Measurements from ENCODE around the gene PRLH.

The PRLH gene

DNA sequence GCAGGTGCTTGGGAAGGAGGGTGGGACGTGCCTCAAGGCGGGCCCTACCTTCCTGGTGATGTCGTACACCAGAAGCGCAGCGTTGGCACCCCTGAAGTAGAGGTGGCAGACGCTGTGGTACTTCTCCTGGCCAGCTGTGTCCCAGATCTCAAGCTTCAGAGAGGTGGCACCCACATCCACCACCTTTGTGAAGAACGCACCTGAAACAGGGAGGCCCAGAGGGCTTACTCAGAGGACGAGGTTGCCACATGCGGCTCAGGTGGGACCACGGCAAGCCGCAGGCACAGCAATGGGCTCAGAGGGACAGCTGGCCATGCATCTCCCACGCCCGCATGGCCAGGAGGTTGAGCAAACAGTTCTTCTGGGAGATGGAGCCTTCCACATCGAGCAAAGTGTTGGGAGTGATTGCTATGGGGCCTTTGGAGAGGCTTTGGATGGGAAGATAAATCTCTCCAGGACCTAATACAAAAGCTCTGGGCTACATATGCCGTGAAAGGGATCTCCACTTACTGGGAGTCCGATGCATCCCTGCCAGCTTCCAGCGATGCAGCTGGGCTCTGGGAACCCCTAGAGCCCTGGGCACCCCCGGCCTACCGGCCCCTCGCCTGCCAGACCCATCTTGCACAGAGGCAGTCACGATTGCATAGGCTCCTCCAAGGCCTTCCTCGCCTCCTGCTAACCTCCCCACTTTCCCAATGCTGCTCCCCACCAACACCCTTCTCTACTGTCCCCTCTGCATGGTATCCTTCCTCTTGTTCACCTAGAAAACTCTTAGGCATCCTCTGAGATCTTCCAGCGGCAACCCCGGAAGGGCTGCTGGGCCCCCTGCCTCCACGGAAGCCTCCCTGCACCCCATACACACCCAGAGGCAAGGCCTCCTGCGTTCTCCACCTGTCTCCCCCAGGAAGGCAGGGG is 11.8 kb downstream of the PRLH start:
- Histone ChIP-seq H3K4me3 (ENCODE audit: insufficient read depth, low read length, poor library complexity, severe bottlenecking) (no peak overlapping the region), H3K27me3 (ENCODE audit: low read length) (no peaks in the 10 kb centered on the region), H3K79me2 (ENCODE audit: insufficient read depth, low read length) (no peaks in the 10 kb centered on the region), H3K9me3 (ENCODE audit: insufficient read depth, low read length) (no peaks in the 10 kb centered on the region), H4K20me1 (ENCODE audit: low read depth, low read length) (no peaks in the 10 kb centered on the region), H3K9me2 (replicated peaks; ENCODE audit: insufficient read depth, low read length) (no peaks in the 10 kb centered on the region), H3K27ac (ENCODE audit: low read depth, low read length) (no peak overlapping the region), H3K9ac (ENCODE audit: low read length) (no peak overlapping the region), H3F3A (ENCODE audit: insufficient read depth) (no peaks in the 10 kb centered on the region), H3K36me3 (ENCODE audit: low read length) (no peaks in the 10 kb centered on the region), H3K4me2 (ENCODE audit: low read depth, low read length, poor library complexity, severe bottlenecking) (no peak overlapping the region), H2AFZ (ENCODE audit: low read depth, low read length, severe bottlenecking) (no peak overlapping the region)
- TF ChIP-seq, protein P1, sequence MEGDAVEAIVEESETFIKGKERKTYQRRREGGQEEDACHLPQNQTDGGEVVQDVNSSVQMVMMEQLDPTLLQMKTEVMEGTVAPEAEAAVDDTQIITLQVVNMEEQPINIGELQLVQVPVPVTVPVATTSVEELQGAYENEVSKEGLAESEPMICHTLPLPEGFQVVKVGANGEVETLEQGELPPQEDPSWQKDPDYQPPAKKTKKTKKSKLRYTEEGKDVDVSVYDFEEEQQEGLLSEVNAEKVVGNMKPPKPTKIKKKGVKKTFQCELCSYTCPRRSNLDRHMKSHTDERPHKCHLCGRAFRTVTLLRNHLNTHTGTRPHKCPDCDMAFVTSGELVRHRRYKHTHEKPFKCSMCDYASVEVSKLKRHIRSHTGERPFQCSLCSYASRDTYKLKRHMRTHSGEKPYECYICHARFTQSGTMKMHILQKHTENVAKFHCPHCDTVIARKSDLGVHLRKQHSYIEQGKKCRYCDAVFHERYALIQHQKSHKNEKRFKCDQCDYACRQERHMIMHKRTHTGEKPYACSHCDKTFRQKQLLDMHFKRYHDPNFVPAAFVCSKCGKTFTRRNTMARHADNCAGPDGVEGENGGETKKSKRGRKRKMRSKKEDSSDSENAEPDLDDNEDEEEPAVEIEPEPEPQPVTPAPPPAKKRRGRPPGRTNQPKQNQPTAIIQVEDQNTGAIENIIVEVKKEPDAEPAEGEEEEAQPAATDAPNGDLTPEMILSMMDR (IDR thresholded peaks at IDR 0.05; ENCODE audit: insufficient read depth, low read length, poor library complexity, severe bottlenecking): no peak
- TF ChIP-seq EZH2phosphoT487 (conservative IDR thresholded peaks at IDR 0.05; ENCODE audit: low read length): no peak

DNA sequence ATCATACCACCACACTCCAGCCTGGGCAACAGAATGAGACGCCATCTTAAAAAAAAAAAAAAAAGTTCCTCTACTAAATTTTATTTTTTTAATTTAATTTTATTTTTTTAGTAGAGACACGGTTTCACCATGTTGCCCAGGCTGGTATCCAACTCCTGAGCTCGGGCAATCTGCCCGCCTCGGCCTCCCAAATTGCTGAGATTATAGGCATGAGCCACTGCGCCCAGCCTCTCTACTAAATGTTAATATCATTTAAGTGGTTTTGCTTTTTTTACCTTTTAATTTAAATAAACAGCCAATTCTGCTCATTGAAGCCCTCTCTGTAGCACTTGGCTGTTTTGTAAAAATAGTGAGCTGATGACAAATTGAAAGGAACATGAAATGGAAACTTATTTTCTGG is 15.0 kb downstream of the PRLH start:
- Histone ChIP-seq H3K4me2 (ENCODE audit: low read depth, low read length, poor library complexity, severe bottlenecking) (no peak overlapping the region), H3K4me3 (ENCODE audit: insufficient read depth, low read length, poor library complexity, severe bottlenecking) (no peak overlapping the region), H2AFZ (ENCODE audit: low read depth, low read length, severe bottlenecking) (no peak overlapping the region), H3K27me3 (ENCODE audit: low read length) (no peaks in the 10 kb centered on the region), H3K27ac (ENCODE audit: low read depth, low read length) (no peak overlapping the region), H3K36me3 (ENCODE audit: low read length) (no peaks in the 10 kb centered on the region), H3K79me2 (ENCODE audit: insufficient read depth, low read length) (no peaks in the 10 kb centered on the region), H3K9me3 (ENCODE audit: insufficient read depth, low read length) (no peaks in the 10 kb centered on the region), H4K20me1 (ENCODE audit: low read depth, low read length) (no peaks in the 10 kb centered on the region), H3K9me2 (replicated peaks; ENCODE audit: insufficient read depth, low read length) (no peaks in the 10 kb centered on the region), H3K9ac (ENCODE audit: low read length) (no peak overlapping the region), H3F3A (ENCODE audit: insufficient read depth) (no peaks in the 10 kb centered on the region)
- TF ChIP-seq EZH2phosphoT487 (conservative IDR thresholded peaks at IDR 0.05; ENCODE audit: low read length): no peak
- TF ChIP-seq, protein P1 (IDR thresholded peaks at IDR 0.05; ENCODE audit: insufficient read depth, low read length, poor library complexity, severe bottlenecking): no peak

DNA sequence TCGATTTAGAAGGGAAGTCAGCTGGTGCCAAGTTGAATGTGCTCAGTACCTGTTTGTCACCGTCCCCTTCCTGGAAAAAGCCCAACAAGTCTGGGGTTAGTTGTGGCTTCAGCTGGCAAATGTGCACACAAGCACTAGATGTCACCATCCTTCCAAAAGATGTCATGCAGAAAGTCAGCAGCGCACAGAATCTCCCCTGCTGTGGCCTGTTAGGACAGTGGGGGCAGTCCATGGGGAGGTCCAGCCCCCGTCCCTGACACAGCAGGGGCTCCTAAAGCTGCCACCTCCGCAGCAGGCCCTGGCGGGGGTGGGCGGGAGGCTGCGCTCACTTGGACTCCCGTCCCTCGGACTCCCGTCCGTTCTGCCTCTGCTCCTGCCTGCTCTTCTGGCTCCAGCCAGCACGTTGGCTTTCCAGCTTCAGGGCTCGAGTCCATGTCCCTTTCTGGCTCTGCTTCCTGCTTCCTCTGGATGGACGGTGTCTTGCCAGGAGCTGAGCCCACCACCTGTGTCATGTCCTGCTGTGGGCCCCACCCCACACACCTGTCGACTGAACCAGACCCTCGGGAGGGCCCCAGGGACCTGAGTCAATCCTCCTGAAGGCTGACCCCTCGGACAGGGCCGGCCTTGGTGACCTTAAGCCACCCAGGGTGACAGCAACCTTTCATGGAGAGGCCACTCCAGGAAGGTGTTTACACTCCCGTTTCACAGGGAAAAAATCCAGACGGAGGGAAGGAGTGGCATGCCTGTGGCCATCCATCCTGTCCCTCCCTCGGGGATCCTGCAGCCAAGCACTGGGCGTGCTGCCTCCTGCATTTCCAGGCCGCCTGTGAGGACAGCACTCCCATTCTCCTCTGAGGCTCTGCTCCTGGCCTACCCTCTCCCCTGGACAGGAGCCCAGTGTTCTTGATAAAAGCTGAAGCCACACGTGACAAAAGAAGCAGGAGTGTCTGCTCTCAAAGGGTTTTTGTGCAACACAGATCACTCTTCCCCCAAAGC is 15.7 kb downstream of the PRLH start:
- TF ChIP-seq, protein P1 (IDR thresholded peaks at IDR 0.05; ENCODE audit: insufficient read depth, low read length, poor library complexity, severe bottlenecking): no peak
- no peak for TF ChIP-seq EZH2phosphoT487 (conservative IDR thresholded peaks at IDR 0.05; ENCODE audit: low read length)
- no peak overlapping the region for H2AFZ ChIP-seq (ENCODE audit: low read depth, low read length, severe bottlenecking)
- H3K27me3 ChIP-seq (ENCODE audit: low read length): no peaks in the 10 kb centered on the region
- no peaks in the 10 kb centered on the region for H3K9me2 ChIP-seq (replicated peaks; ENCODE audit: insufficient read depth, low read length)
- H3K27ac ChIP-seq (ENCODE audit: low read depth, low read length): no peak overlapping the region
- no peaks in the 10 kb centered on the region for H3F3A ChIP-seq (ENCODE audit: insufficient read depth)
- no peaks in the 10 kb centered on the region for H3K79me2 ChIP-seq (ENCODE audit: insufficient read depth, low read length)
- no peaks in the 10 kb centered on the region for H4K20me1 ChIP-seq (ENCODE audit: low read depth, low read length)
- no peak overlapping the region for H3K9ac ChIP-seq (ENCODE audit: low read length)
- no peaks in the 10 kb centered on the region for H3K36me3 ChIP-seq (ENCODE audit: low read length)
- H3K4me2 ChIP-seq (ENCODE audit: low read depth, low read length, poor library complexity, severe bottlenecking): no peak overlapping the region
- H3K9me3 ChIP-seq (ENCODE audit: insufficient read depth, low read length): no peaks in the 10 kb centered on the region
- no peak overlapping the region for H3K4me3 ChIP-seq (ENCODE audit: insufficient read depth, low read length, poor library complexity, severe bottlenecking)

Measured in SU-DHL-6 (cell line).